Caco-2 (cell line): ENCODE data around the gene SYNJ1. TPM values are rescaled to one million over a fixed set of nuclear protein-coding genes. Genes with fewer than 3 reads are reported as not detected.
A peak's percentile ranks its signal among the peaks of the same experiment; 100 is the strongest.
"Not testable (repeated sequence)": the region's sequence is repeated elsewhere in the genome, so short reads cannot be mapped to it uniquely, and the experiment has no call there.

Experiments
- BruUV-seq: library from RNA; stranded (reverse); fragments of 400-500 nt; replicated peaks from 2 replicates; lab custom pipeline; 2021; lab: Mats Ljungman, UMichigan
- CTCF ChIA-PET: fragments of 300-600 bp; sonication (Branson Sonifier 250); formaldehyde crosslinking; loops from one replicate; lab custom pipeline; 2022; ENCODE audit warnings: antibody characterized with exemption; lab: Charles Lee
- POLR2A ChIA-PET: fragments of 300-600 bp; sonication (Branson Sonifier 250); formaldehyde crosslinking; loops from one replicate; lab custom pipeline; 2022; ENCODE audit warnings: antibody characterized with exemption; lab: Charles Lee
- DNase-seq, 2 experiments: peaks; one replicate each; pipeline versions ENCODE4 v3.0.0 to v3.0.0-alpha.2; 2020 to 2022
- H3K27me3 ChIP-seq: replicated peaks from 2 replicates; pipeline ENCODE4 v1.6.0; 2011; ENCODE audit warnings: low read length; ENCODE audit not compliant: control insufficient read depth, insufficient read depth
- H3K36me3 ChIP-seq: 2 replicates; pipeline ENCODE4 v1.5.1; 2011; ENCODE audit warnings: low read length; ENCODE audit not compliant: control insufficient read depth, insufficient read depth
- H3K4me1 ChIP-seq: fragments of 250-450 bp; sonication (Bioruptor Pico); 2 replicates; pipeline ENCODE4 v1.5.1; 2020; ENCODE audit warnings: mild to moderate bottlenecking
- H3K4me3 ChIP-seq: 2 replicates; pipeline ENCODE4 v1.5.1; 2011; ENCODE audit warnings: low read depth, mild to moderate bottlenecking, control low read depth, low read length
- H3K9me3 ChIP-seq: fragments of 250-450 bp; sonication (Bioruptor Pico); 2 replicates; pipeline ENCODE4 v1.5.1; 2020; ENCODE audit warnings: mild to moderate bottlenecking, moderate library complexity
- H3K27ac Mint-ChIP-seq: one replicate; pipeline ENCODE4 v1.8.0; 2022; ENCODE audit warnings: mixed read lengths; ENCODE audit not compliant: unreplicated experiment
- H3K27me3 Mint-ChIP-seq: one replicate; pipeline ENCODE4 v1.8.0; 2022; ENCODE audit warnings: mixed read lengths; ENCODE audit not compliant: insufficient read depth, unreplicated experiment
- H3K36me3 Mint-ChIP-seq: one replicate; pipeline ENCODE4 v1.8.0; 2022; ENCODE audit warnings: mild to moderate bottlenecking, mixed read lengths; ENCODE audit not compliant: insufficient read depth, unreplicated experiment
- H3K4me1 Mint-ChIP-seq: one replicate; pipeline ENCODE4 v1.8.0; 2022; ENCODE audit warnings: low read depth, mixed read lengths; ENCODE audit not compliant: unreplicated experiment
- H3K4me3 Mint-ChIP-seq: one replicate; pipeline ENCODE4 v1.8.0; 2022; ENCODE audit warnings: mild to moderate bottlenecking, moderate library complexity, mixed read lengths; ENCODE audit not compliant: unreplicated experiment
- H3K9me3 Mint-ChIP-seq: one replicate; pipeline ENCODE4 v1.8.0; 2022; ENCODE audit warnings: mixed read lengths; ENCODE audit not compliant: unreplicated experiment
- CTCF ChIP-seq, 2 experiments: fragments of 200-600 bp in 1 of 2; IDR thresholded peaks; 1 replicate in 1 of 2; 2 replicates in 1 of 2; pipeline versions ENCODE4 v1.5.1 to v1.8.0; 2011 to 2022; ENCODE audit warnings: antibody characterized with exemption in 1 of 2, control low read depth in 1 of 2, inconsistent platforms in 1 of 2, low read depth in 1 of 2, low read length in 1 of 2, mild to moderate bottlenecking in 1 of 2, moderate library complexity in 1 of 2; ENCODE audit not compliant: insufficient read depth in 1 of 2, severe bottlenecking in 1 of 2, unreplicated experiment in 1 of 2
- intact Hi-C: fragments of 100-400 bp; cut with micrococcal nuclease; formaldehyde crosslinking; loops from one replicate; pipeline ENCODE4 v1.10.0; 2022; ENCODE audit not compliant: unreplicated experiment
- total RNA-seq: library from RNA; stranded (reverse); gene quantifications from 2 replicates; pipeline ENCODE4 v1.2.3, GENCODE V29; 2022

Gene SYNJ1
- total RNA-seq, 1 experiment from 2014 or later, result 8.3 TPM

DNA sequence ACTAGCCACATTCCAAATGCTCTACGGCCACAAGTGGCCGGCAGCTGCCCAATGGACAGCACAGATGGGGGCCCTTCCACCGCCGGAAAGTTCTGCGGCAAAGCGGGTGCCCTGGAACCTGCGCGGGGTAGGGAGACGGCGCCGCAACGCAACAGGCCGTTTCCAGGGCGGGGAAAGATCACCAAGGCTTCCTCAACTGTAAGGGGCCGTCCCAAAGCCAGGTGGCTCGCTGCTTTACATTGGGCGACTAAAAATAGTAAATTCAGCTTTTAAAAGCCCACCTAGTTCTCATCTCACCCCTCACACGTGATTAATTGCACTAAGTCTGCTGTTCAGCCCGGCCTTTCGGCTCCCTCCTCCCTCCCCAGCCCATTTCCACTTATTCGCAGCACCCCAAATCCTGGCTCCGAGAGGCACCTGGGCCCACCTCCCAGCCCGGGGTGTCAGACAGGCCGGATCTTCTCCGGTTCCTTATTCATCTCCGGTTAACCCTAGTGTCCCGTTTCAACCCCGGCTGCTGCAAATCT lies 116.3 kb downstream of the SYNJ1 start:
- POLR2A ChIA-PET, result interaction anchor here (0.6 to 0.8 kb wide), 2 partner anchors 11 to 116 kb away, joined by 3 to 8 read pairs; no protein-coding TSS in a partner anchor
- intact Hi-C loops, result no loop called here
- BruUV-seq, result TSS peak; percentile 42
- Histone ChIP-seq H3K36me3 (no peaks in the 10 kb centered on the region), H3K27me3 (no peaks in the 10 kb centered on the region), H3K4me1 (0 out of 2 replicates have a peak, but pooled peaks cover 6% of the 10 kb centered on the region), H3K4me3 (peak overlapping the region; percentile 93), H3K9me3 (no peaks in the 10 kb centered on the region)
- no peak for TF ChIP-seq CTCF (IDR thresholded peaks at IDR 0.05; ENCODE audit: insufficient read depth in 1 of 2, low read depth in 1 of 2, low read length in 1 of 2, severe bottlenecking in 1 of 2, unreplicated experiment in 1 of 2)
- Mint-ChIP-seq H3K36me3 (peaks cover 23% of the 10 kb centered on the region), H3K4me3 (peak overlapping the region; percentile 79), H3K27me3 (peaks cover 3% of the 10 kb centered on the region), H3K9me3 (no peaks in the 10 kb centered on the region), H3K4me1 (no peaks in the 10 kb centered on the region), H3K27ac (peak overlapping the region; percentile 98)
- CTCF ChIA-PET, result interaction anchor here (0.8 to 2.8 kb wide), 2 partner anchors 10 to 45 kb away, joined by 4 to 18 read pairs; no protein-coding TSS in a partner anchor
- peak in 1 of 2 experiments; percentile 42 for DNase-seq

- Mint-ChIP-seq H3K36me3 (peaks cover 29% of the 10 kb centered on the region), H3K4me3 (peak overlapping the region; percentile 79)
- H3K4me1 ChIP-seq, BruUV-seq, intact Hi-C loops, H3K9me3 ChIP-seq, H3K27me3 Mint-ChIP-seq, H3K36me3 ChIP-seq, DNase-seq, H3K27ac Mint-ChIP-seq, H3K9me3 Mint-ChIP-seq, H3K4me1 Mint-ChIP-seq, H3K27me3 ChIP-seq: not testable (repeated sequence)
- peak overlapping the region; percentile 93 for H3K4me3 ChIP-seq
- ChIA-PET CTCF (interaction anchor here (2.8 kb wide), 1 partner anchor 9 kb away, joined by 18 read pairs; no protein-coding TSS in a partner anchor), POLR2A (interaction anchor here (0.8 kb wide), 1 partner anchor 10 kb away, joined by 8 read pairs; no protein-coding TSS in a partner anchor)
Measured at GRCh38 chr21:32610940-32611339, 116.9 kb downstream of the SYNJ1 start.

DNA sequence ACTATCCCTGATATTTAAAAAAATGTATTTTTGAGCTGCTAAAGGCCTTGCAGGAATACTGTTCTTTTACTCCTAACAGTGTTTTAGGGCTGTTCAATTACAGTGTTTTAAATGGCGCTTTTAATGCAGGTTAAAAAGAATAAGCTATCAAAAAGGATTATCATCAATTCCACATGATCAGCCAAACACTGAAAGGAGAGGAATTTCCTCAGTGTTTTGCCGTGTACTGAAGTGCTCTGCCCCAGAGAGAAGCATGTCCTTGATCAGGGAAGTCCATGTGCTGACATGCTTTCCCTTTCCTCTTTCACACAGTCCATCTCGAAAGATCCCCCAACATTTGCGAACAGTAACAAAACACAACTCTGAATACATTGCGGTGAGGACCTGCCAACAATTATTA lies 119.0 kb downstream of the SYNJ1 start:
- H3K27me3 Mint-ChIP-seq, result no peaks in the 10 kb centered on the region
- no peaks in the 10 kb centered on the region for H3K9me3 ChIP-seq
- H3K4me1 Mint-ChIP-seq, result no peaks in the 10 kb centered on the region
- no peaks in the 10 kb centered on the region for H3K9me3 Mint-ChIP-seq
- H3K4me3 Mint-ChIP-seq, result no peak overlapping the region
- no peak overlapping the region for H3K4me3 ChIP-seq
- CTCF ChIA-PET, result no interaction called here
- BruUV-seq, result no TSS peak
- POLR2A ChIA-PET, result no interaction called here
- TF ChIP-seq CTCF (IDR thresholded peaks at IDR 0.05; ENCODE audit: insufficient read depth in 1 of 2, low read depth in 1 of 2, low read length in 1 of 2, severe bottlenecking in 1 of 2, unreplicated experiment in 1 of 2), result no peak
- intact Hi-C loops, result no loop called here
- no peaks in the 10 kb centered on the region for H3K36me3 ChIP-seq
- H3K27me3 ChIP-seq, result no peaks in the 10 kb centered on the region
- H3K4me1 ChIP-seq, result 0 out of 2 replicates have a peak, but pooled peaks cover 6% of the 10 kb centered on the region
- DNase-seq, result no peak
- peaks cover 43% of the 10 kb centered on the region for H3K36me3 Mint-ChIP-seq
- no peak overlapping the region for H3K27ac Mint-ChIP-seq
